ENCODE results near the gene ASAP2. TPM values are rescaled to one million over a fixed set of nuclear protein-coding genes. Genes with fewer than 3 reads are reported as not detected.

Gene ASAP2
- total and polyA plus RNA-seq, 9 of the 15 experiments (the other 6 are each of a cell fraction or from before 2014, with no cell fraction given) = 0.06 to 4.3 (median 3.1) TPM

- TF ChIP-seq MGA (IDR thresholded peaks at IDR 0.05) = 0 out of 2 replicates have a peak, but pooled peaks have one; percentile 7
- peak; percentile 95 for TF ChIP-seq MYNN (IDR thresholded peaks at IDR 0.05)
- no peak for TF ChIP-seq MYNN (CRISPR knock-in tag; IDR thresholded peaks at IDR 0.05)
- TF ChIP-seq CBFA2T2 (conservative IDR thresholded peaks at IDR 0.05) = no peak
- TF ChIP-seq HMGXB4 (CRISPR knock-in tag; IDR thresholded peaks at IDR 0.05) = no peak
- TF ChIP-seq ATF2 (CRISPR knock-in tag; IDR thresholded peaks at IDR 0.05) = no peak
- no peak for TF ChIP-seq HNRNPUL1 (IDR thresholded peaks at IDR 0.05; ENCODE audit: low read length)
- TF ChIP-seq TGIF2 (CRISPR knock-in tag; IDR thresholded peaks at IDR 0.05) = 0 out of 2 replicates have a peak, but pooled peaks have one; percentile 43
- no peak for TF ChIP-seq BRCA1 (IDR thresholded peaks at IDR 0.05)
- no peak for TF ChIP-seq BRCA1 (CRISPR knock-in tag; IDR thresholded peaks at IDR 0.05)
- TF ChIP-seq SRSF3 (IDR thresholded peaks at IDR 0.05; ENCODE audit: insufficient read depth, low read length) = no peak
- TF ChIP-seq POU5F1 (IDR thresholded peaks at IDR 0.05; ENCODE audit: borderline replicate concordance, low read depth, low read length, partially characterized antibody) = no peak
- peak in 1 of 2 experiments; percentile 7; a peak in 1 of 4 replicates for TF ChIP-seq HDAC1 (IDR thresholded peaks at IDR 0.05)
- no peak for TF ChIP-seq WHSC1 (IDR thresholded peaks at IDR 0.05; ENCODE audit: low read length)
- TF ChIP-seq POLR2A (conservative IDR thresholded peaks at IDR 0.05) = no peak
Observed at GRCh38 chr2:9424447-9425164, 218.0 kb downstream of the ASAP2 start (continued).
